Measurements from ENCODE around the gene TCERG1.

TCERG1 gene

DNA sequence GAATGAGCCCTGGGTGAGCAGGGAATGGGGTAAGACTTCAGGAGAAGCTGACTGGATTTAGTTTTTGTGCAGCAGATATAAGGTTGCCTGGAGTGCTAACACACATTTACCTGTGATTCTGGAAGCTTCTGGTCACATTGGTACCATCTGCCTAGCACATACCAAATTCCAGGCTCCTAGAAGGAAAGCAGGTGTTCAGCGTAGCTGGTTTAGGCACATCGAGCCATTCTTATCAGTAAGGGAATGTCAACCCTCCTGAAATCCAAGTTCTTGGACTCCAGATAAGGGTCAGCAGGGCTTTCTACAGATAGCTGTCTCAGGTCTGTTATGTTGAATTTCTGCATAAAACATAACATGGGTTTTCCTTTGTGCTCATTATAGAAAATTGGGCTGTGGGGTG, 10.3 kb downstream of the TCERG1 start:
- DNase-seq (ENCODE audit: low spot score): no peak

DNA sequence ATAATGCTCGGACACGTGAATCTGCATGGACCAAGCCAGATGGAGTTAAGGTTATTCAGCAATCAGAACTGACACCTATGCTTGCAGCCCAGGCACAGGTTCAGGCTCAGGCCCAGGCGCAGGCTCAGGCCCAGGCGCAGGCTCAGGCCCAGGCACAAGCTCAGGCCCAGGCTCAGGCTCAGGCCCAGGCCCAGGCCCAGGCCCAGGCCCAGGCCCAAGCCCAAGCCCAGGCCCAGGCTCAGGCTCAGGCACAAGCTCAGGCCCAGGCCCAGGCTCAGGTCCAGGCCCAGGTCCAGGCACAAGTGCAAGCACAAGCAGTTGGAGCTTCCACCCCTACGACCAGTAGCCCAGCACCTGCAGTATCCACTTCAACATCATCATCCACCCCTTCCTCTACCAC, 11.8 kb downstream of the TCERG1 start:
- DNase-seq (ENCODE audit: low spot score): no peak

DNA sequence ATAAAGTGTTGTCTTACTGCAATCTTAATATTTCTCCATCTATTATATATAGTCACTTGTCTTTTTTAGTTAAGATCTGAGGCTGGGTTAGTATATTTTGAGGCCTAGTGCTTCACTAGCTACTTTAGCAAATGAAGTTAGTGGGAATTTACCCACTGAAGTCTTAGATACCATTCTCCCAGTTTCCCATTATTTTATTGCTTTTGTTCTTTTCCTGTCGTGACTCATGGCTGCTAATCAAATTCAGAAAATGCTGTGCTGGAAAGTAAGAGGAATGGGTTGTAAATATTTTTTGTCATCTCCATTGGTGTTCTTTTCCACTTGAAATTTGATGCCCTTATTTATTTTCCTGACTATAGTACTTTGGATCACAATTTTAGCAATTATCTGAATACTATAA, 14.2 kb downstream of the TCERG1 start:
- no peak for DNase-seq (ENCODE audit: low spot score)

DNA sequence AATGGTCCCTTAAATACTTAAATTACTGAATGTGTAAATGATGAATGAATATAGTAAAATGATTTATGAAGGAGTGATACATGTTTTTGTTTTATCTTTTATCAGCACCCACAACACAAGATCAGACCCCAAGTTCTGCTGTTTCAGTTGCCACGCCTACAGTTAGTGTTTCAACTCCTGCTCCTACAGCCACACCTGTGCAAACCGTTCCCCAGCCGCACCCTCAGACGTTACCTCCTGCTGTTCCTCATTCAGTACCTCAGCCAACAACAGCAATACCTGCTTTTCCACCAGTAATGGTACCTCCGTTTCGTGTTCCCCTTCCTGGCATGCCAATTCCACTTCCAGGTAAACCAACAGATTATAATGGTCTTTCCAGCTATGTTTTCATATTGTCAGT, 16.3 kb downstream of the TCERG1 start:
- no peak for DNase-seq (ENCODE audit: low spot score)

DNA sequence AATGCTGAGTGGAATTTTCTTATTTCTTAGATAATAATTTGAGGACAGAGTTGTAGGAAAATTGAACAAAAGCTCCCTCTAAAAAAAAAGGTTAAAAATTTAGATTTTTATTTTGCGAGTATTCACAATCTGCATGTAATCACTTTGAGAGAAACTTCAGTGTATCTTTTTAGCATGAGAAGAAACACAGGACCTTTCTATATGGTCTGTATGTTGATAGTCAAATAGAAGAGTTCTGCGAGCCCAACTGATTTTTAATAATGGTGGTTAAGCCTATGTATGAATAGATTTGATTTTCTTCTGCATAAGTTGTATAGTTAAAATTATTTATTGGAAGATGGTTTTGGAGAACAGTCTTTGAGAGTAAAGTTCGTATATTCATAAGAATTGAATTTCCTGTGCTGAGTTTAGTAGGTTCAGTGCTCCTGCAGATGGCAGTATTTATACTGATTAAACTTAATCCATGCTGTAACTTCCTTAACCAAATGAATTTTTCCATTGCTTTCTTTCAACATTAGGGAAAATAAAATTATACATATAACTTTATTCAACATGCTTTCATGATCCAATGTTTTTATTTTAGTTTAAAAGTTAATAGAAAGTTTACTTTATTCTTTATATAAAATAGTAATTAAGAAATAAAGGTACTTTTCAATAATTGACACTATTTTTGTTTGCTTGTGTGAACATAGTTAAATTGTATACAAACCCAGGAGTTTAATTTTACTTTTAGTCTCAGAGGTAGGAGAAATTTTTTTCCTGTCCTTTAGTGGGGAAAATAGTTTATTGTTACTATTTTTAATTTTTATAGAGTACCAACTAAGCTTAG, 19.6 kb downstream of the TCERG1 start:
- no peak for DNase-seq (ENCODE audit: low spot score)

DNA sequence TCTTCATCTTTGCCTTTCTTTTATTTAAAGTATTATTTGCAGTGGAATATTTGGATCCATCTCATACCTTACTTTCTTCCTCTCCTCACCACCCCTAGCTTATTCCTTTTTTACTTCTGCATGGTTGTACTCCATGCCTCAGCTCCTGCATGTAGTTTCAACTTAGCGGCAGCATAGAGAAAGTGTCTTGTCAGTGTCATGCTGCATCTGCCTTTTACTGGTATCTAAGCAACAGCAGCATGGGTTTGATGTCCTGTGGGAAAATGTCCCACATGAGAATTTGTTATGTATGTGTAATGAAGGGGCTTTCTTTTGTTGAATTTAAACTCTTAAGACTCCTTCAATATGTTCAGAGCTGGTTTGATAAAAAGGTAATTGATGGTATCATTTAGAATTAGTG, 20.6 kb downstream of the TCERG1 start:
- no peak for DNase-seq (ENCODE audit: low spot score)

DNA sequence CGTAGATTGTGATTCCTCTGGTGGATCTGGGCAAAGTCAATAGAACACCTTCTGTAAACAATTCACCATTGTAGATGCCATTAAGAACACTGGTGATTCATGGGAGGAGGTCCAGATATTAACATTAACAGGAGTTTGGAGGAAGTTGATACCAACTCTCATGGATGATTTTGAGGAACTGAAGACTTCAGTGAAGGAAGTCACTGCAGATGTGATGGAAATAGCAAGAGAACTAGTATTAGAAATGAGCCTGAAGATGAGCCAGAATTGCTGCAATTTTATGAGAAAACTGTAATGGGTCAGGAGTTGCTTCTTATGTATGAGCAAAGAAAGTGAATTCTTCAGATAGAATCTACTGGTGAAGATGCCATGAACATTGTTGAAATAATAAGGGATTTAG, 26.9 kb downstream of the TCERG1 start:
- DNase-seq (ENCODE audit: low spot score): no peak

DNA sequence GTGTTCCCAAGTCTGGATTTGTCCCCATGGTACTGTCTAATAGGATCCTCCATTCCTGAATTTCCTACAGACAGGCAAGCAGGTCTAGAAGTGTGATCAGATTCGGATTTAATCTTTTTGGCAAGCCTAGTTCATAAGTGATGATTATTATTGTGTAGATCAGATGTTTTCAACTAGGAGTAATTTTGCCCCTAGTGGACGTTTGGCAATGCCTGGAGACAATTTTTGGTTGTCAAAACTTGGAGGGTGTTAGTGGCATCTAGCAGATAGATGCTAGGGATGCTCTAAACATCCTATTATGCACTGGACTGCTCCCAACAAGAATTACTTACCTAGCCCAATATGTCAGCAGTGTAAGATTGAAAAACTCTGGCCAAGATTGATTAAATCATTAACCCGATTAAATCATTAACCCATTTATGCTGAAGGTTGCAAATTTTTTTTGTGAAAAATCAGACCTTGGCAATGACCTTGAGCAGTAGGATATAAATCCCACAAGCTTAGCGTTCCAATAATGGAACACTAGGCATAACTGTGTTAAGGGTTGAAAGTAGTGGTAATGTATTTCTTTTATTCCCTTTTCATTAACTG, 28.2 kb downstream of the TCERG1 start:
- DNase-seq (ENCODE audit: low spot score): no peak

DNA sequence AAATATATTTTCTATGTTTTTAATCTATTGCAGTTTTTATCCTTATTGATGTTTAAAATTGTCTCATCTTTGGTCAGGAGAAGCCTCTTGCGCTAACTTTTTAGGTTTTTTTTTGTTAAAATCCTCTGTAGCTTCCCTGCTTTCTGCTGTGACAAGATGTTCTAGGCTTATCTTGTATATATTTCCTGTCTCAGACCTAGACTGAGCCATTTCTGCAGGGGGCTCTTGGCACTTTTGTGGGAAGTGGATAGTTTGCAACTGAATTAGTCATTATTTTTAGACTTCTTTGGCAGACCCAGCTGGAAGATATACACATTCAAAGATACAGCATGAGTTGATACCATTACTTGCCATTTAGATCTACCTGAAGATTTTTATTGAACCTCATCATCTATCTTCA, 28.8 kb downstream of the TCERG1 start:
- no peak for DNase-seq (ENCODE audit: low spot score)

DNA sequence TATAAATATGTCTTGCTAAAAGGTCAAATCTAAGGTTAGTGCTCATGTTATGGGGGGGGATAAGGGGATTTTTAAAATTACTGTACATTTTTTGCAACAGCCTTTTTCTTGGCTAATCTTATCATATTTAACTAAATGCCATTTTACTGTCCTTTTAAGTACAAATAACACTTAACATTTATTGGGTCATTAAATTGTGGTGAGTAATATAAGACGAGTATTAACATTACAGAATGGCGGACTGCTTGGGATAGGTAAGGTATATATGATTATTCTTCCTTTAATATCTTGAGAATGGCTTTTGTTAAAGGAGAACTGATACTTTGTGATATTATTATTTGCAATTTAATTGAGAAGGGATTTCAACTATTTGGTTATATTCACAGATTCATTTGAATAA, 35.6 kb downstream of the TCERG1 start:
- DNase-seq (ENCODE audit: low spot score): no peak

DNA sequence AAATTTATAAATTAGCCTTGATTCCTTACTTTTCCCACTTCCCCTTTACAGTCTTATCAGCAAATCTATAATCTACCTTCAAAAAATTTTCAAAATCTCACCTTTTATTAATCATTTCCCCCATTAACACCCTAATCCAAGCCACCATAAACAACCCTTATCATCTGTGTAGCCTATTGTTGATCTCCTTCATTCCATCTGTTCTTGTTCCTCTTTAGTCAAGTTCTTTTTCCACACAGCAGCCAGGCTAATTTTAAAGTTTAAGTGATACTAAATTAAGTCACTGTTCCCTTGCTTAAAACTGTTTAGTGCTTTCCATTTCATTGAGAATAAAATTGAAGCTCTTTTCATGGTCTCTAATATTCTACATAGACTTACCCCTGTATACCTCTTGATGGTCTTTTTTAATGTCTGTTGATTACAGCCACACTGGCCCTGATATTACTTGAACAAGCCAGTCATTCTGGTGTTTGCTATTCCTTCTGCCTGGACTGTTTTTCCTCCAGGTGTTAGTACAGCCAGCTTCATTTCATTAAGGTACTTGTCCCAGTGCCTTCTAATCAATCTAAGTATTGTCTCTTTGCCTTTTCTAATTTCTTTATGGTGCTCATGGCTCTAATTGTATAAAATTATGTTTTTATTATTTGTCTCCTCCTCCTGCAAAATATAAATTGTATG, 37.7 kb downstream of the TCERG1 start:
- no peak for DNase-seq (ENCODE audit: low spot score)

DNA sequence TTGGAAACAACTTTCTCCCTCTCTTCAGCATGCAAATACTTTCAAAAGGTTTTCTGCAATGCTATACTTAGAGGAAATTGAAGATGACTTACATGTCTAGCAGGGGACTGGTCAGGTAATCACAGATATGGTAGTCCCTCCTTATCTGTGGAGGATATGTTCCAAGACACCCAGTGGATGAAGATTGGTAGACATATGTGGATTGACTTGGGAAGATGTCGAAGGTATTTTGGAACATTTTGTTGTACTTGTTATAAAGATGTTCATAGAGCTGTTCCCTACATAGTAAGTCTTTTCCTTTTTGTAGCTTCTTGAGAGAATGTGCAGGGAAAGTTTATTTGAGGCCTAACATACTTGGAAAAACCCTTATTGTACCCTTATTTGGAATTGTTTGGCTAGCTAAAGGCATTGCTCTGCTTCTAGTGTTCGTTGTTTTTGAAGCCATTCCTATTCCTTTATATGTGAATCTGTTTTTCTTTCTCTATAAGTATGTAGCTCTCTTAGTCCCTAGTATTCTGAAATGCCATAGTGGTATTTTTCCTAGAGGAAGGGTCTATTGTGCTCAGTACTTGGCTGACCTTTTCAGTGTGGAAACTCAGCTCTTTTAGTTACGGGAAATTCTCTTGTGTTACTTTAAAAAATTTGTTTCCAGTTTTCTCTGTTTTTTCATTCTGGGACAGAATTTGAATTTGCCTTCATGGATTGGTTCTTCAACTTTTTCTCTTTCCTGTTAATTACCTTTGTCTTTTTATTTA, 43.1 kb downstream of the TCERG1 start:
- no peak for DNase-seq (ENCODE audit: low spot score)

DNA sequence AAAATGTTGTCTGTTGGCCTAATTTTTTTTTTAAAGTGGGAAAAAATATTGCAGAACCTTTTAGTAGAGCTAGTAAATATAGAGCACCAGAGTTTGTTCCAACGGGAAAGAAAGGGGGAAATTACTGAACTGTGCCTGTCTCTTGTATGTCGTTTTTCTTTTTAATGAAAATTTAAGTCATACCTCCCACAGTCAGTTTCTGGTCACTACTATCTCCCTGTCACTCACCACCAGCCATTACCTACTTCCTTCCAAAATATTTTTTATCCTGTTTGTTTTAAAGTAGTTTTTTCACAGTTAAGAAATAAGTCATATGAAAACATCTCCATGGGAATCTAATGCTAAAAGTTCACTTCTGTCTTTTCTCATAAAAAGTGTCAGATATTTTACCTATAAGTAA, 47.5 kb downstream of the TCERG1 start:
- DNase-seq (ENCODE audit: low spot score): no peak

DNA sequence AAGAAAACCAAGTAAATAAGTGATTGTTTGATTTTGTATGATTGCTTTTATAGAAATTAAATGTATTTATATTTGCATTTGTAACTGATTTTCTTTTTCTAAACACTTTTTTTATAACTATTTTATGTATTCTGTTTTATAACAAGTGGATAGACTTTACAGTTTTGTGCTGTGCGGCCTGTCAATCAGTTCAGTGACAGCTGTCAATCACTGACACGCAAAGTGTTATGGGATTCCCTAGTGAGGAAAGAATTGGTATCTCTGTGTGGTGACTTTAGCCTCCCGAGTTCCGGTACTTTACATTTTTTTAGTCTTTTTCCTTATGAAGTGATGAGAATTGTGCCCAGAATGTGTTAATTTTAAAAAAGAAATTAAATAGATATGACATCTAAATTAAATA, 52.5 kb downstream of the TCERG1 start:
- DNase-seq (ENCODE audit: low spot score): no peak

DNA sequence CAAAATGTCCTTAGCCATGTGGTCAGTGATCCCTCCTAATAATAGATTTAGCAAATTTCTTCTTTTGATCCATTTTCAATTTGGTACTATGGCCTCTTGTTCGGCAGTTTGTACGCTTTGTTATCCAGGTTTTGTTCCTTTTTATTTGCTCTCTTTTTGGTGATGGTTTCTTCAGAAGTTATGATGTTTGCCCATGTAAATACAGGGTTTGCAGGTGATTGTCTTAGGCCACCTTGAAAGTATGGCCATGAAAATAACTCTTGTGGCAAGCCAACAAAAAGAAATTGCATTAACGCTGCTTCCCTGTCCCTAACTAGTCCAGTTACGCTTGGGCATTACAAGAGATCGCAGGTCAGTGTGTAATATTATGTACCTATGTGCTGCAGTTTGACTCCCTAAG, 60.3 kb downstream of the TCERG1 start:
- no peak for DNase-seq (ENCODE audit: low spot score)

DNA sequence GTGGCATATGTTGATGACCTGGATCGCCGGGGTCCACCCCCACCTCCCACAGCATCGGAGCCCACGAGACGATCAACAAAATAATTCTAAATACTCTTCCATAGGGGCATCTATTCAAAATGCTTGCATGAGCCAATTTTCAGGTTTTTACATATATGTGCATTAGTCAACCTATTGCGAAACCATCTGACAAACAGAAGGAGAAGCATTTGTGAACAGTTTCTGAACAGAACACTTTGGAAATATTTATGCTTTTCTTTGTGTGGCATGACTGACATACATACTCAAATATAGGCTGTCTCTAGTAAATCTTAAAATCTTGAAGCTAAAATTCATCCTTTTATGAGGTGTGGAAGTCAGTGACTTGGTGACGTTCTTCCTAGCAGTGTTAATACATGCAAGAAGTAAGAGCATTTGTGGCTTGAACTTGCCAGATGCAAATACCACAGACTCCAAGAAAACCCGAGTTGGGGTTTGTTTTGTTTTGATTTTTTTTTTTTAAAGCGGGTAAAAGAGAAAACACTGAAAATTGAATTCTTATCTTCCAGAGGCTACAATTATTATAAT, 63.5 kb downstream of the TCERG1 start:
- no peak for DNase-seq (ENCODE audit: low spot score)

DNA sequence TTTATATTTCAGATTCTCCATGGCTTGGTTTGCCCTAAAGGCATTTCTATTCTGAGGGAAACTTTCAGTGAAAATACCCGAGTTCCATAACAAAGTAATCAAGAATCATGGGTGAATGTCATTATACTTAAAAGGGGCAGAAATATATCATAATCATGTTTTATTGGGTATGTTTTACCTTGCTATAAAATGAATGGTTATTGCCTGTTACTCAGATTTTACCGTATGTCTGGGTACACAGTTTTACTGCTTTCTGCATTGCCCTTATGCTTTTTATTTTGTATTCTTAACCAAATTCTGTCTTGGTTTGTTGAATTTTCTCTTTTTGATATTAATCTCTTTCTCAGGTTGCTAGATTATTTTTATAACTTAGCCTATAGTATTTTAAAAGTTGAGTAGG, 66.3 kb downstream of the TCERG1 start:
- no peak for DNase-seq (ENCODE audit: low spot score)

DNA sequence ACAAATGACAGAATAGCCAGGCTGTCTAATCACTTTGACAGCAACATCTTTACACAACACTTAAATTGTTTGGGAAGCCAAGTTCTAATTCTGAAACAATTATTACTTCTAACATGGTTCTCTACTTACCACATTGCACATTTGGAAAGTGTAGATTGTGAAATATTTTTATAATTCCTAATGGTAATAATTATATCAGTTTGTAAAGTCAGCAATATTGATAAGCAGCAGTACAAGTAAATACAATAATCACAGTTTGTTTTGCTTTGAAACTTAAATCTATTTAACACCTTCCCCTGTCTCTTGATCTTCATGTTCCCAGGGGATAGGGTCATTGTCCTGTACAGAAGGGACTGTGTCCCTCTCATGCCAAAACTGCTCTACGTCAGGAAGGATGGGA, 67.4 kb downstream of the TCERG1 start:
- DNase-seq (ENCODE audit: low spot score): no peak

DNA sequence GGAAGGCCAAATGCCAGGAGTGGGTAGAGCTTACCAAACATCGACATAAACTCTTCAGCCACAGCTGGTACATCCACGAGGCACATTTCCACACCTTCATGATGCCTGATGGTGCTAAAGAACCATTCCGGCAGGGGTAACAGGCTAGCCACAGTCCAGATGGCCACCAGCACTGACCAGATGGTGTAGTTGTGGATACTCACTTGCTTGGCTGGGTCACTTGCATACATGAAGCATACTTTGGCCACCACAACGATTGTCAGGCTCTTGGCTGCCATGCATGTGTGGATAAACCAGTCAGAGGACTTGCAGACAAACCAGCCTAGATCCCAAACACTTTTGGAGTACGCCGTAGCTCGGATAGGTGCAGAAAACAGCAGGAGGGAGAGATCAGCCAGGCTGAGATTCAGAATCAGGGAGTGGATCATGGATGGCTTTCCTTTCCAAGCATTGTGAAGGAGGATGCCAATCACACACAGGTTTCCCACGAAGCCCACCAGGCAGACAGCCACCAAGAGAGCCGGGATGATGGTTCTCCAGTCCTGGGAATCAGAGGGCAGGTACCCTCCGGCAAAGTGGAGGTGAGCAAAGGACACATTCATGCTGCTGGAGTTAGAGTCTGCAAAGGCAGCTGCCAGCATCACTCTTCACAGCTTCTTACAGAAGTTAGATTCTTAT, 68.5 kb downstream of the TCERG1 start:
- no peak for DNase-seq (ENCODE audit: low spot score)

DNA sequence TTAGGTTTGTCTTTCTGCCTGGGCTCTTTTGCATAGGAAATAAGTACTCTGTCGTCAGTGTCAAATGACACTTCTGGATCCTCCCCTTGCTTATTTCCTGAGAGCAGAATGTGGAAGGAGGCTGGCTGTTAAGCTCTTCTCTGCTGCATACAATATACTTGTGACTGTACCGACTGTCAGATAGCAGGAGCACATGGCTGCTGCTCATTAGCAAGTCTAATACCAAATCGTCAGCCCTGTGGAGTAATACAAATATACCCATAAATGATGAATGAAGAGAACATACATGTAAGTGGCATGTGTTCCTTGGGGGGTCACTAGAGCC, 69.0 kb downstream of the TCERG1 start, which contains the start of gene GPR151:
TSS of gene GPR151 (minus strand) at position 40 of the 325 bp plus-strand sequence. CDS start 77 bp downstream, outside the sequence.
- no peak for DNase-seq (ENCODE audit: low spot score)

DNA sequence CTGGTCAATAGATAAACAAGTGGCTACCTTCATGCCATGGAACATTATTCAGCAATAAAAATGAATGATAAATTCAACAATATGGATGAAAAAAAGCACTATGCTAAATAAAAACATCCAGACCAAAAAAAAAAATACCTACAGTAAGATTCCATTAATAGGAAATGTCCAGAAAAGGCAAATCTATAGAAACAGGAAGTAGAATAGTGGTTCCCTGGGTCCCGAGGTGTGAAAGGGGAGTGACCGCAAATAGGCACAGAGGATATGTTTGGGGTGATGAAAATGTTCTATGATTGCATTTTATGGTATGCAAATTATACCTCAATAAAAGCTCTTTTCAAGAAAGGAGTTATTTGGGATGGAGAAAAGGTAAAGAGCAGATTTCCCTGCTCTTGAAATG, 72.4 kb downstream of the TCERG1 start:
- DNase-seq (ENCODE audit: low spot score): no peak

DNA sequence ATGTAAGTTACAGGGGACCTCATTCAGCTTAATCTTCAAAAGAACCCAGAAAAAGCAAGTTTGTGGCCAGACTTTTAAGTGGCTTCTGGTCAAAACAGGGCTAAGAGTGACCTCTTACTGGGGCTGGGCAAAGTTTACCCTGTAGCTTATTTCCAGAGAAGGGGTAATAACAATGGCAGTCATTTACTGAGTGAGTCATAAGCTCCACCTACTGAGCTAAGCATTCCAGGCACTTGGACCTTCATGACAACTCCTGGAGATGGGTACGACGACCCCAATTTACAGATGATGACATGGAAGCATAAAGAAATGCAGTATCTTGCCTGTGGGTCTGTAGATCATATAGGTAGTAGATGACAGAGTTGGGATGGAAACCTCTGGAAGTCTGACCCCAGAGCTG, 73.6 kb downstream of the TCERG1 start:
- no peak for DNase-seq (ENCODE audit: low spot score)
